HEK293T (cell line): Measurements from ENCODE around the gene TAS2R14.

Experiments
- ARNT ChIP-seq: fragments of 450-650 bp; IDR thresholded peaks from 2 replicates; pipeline ENCODE4 v1.6.1; 2017; ENCODE audit warnings: mild to moderate bottlenecking
- ELF4 ChIP-seq: fragments of 450-650 bp; IDR thresholded peaks from 2 replicates; pipeline ENCODE4 v1.6.1; 2017; ENCODE audit warnings: antibody characterized with exemption
- FOXA1 ChIP-seq: fragments of 450-650 bp; IDR thresholded peaks from 2 replicates; pipeline ENCODE4 v1.6.1; 2016; ENCODE audit warnings: mild to moderate bottlenecking
- FOXM1 ChIP-seq: fragments of 450-650 bp; IDR thresholded peaks from 2 replicates; pipeline ENCODE4 v1.6.1; 2017; ENCODE audit warnings: mild to moderate bottlenecking, borderline replicate concordance
- HDGF ChIP-seq: fragments of 450-650 bp; IDR thresholded peaks from 2 replicates; pipeline ENCODE4 v1.6.1; 2017; ENCODE audit warnings: antibody characterized with exemption, borderline replicate concordance
- SP1 ChIP-seq: fragments of 450-650 bp; IDR thresholded peaks from 2 replicates; pipeline ENCODE4 v1.6.1; 2017
- TARDBP ChIP-seq: fragments of 450-650 bp; IDR thresholded peaks from 2 replicates; pipeline ENCODE4 v1.6.1; 2016
- ZNF384 ChIP-seq: fragments of 450-650 bp; IDR thresholded peaks from 2 replicates; pipeline ENCODE4 v1.6.1; 2016

DNA sequence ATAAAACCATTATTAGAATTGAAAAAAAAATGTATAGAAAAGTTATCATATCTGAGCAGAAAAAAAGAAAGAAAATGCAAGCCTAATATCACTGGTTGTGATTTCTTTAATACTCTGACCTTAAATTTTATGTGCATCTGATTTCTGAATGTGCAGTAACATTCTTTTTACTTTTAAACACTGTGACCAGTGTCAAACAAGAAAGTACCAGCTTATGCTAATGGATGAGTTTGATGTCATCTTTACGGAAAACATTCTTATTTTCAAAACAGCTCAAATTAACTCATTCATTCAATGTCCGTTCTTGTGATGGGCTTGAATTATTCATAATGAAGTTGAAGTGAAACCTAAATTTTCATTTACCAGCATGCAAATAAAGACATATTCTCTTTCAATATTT, 47.7 kb upstream of the TAS2R14 start, which contains the start of gene TAS2R50:
- TF ChIP-seq FOXM1 (no peak), ARNT (no peak), ZNF384 (no peak), SP1 (no peak), FOXA1 (no peak), ELF4 (no peak), HDGF (no peak), TARDBP (no peak)
